Esophagus muscularis mucosa (tissue), 3 donors: Measurements from ENCODE around the gene RGMA.

ENCODE experiments used
- CTCF ChIP-seq, 3 experiments: fragments of 200-600 bp in 2 of 3; fragments of 450-650 bp in 1 of 3; sonication (generic) in 2 of 3; IDR thresholded peaks; one replicate each; pipeline ENCODE4 v1.5.1; 2017 to 2019; ENCODE audit warnings: antibody characterized with exemption in 3 of 3, mild to moderate bottlenecking in 2 of 3, moderate library complexity in 1 of 3
- POLR2A ChIP-seq: fragments of 450-650 bp; IDR thresholded peaks from one replicate; pipeline ENCODE4 v1.6.1; 2017; ENCODE audit warnings: antibody characterized with exemption, moderate library complexity, mild to moderate bottlenecking, low read depth

GRCh38 chr15:93088981-93089726 is at the start of gene RGMA:
- TF ChIP-seq CTCF (IDR thresholded peaks at IDR 0.05) (no peak), POLR2A (no peak)
